GM18526 (cell line): ENCODE results near the gene PPDPF.
A peak's percentile ranks its signal among the peaks of the same experiment; 100 is the strongest.

ENCODE experiments used
- POLR2A ChIP-seq: IDR thresholded peaks from 3 replicates; pipeline ENCODE4 v1.6.1; 2011; ENCODE audit not compliant: insufficient read length; ENCODE audit errors: extremely low read depth

Gene PPDPF

DNA sequence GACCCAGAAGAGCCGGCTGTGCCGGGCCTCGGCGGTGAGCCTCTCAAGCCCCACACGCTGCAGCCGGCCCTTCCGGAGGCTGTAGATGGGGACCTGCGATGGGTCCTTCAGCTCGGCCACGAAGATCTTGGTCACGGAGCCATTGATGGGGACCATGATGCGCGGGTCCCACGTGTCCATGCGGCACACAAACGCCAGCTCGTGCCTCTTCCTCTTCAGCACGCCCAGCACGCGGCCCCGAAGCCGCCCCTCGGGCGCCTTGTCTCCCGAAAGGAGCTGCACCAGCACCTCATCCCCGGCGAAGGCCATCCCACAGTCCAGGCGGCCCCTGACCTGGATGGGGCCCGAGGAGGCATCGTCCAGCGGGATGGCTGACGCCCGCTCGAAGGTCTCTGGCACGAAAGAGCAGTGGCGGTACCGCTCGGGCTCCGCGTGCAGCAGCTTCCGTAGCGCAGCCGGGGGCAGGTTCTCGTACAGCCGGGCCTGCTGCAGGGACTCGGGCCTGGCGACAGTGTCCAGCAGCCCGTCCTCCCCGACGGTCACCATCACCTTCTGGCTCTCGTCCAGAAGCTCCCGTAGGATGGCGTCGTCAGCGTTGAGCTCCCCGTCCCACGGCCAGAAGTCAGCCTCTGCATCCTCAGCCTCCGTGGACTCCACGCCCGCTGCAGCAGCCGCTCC lies 44.6 kb downstream of the PPDPF start:
- no peak for TF ChIP-seq POLR2A

DNA sequence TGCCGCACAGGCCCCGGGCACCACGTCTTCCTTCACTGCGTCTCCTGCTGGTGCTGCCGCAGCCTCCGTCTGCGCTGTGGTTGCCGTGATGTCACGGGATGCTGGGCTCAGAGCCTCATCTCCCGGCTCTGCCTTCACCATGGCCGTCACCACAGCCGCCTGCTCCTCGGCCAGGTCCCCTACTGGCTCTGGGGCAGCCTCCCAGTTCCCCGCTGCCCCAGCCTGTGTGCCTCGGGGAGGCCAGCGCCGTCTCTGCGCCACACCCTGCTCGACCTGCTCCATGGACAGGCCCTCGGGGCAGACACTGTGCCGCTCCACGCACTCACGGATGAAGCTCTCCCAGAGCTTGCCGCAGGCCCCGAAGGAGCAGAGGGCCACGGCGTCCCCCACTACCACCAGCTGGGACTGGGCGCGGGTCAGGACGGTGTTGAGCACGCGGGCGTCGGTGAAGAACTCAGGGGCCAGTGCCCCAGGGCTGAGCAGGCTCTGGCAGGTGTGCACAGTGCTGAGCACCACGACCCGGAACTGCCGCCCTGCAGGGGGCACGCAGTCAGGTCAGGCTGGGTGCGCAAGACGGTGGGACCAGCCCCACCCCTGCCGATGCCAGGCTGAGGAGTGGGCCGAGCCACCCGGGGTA lies 45.3 kb downstream of the PPDPF start:
- TF ChIP-seq POLR2A, result no peak

- TF ChIP-seq POLR2A, result no peak
Observed at GRCh38 chr20:63566395-63567135, 46.0 kb downstream of the PPDPF start.

DNA sequence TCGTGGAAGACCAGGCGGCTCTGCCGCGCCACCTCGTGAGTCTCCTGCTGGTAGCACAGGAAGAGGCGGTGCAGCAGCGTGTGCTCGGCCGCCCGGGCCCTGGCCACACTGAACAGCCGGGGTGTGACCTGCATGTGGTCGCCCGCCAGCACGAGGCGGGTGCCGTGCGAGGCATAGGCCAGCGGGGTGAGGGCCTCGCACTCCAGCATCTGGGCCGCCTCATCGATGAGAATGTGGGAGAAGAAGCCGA lies 46.5 kb downstream of the PPDPF start:
- TF ChIP-seq POLR2A, result no peak

DNA sequence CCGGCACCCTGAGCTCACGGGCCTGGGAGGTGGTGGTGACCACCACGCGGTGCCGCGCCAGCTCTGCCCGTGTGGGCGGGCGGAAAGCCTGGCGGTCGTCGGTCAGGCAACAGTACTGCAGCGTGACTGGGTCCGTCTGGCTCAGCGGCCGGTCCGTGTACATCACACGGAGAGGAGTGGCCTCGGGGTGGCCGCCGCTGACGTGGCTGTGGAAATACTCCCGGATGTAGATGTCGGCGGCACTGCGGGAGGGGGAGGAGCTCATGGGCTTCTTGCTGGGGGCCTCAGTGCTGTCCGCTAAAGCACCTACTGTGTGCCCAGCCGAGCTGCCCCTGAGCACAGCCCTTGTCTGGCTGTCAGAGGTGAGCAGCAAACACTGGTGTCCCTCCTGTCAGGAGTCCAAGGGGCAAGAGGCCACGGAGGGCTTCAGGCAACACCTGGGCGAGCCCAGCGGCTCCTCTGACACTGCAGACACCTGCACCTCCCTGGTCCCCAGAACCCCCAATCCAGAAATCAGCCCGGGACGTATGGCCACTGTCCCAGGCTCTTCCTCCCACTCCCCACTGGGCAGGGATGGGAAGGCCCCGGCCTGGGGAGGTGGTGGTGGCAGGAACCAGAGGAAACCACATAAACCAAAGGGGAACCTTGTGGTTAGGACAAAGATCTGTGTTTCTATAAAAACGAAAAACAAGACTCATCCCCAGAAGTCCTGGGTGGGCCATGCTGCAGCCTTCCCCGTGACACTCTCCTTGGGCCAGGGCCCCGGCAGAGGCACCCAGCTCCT lies 47.0 kb downstream of the PPDPF start:
- no peak for TF ChIP-seq POLR2A

- TF ChIP-seq POLR2A, result peak; percentile 14
Observed at GRCh38 chr20:63568170-63568981, 47.8 kb downstream of the PPDPF start.

- TF ChIP-seq POLR2A, result no peak
Observed at GRCh38 chr20:63568986-63569949, 48.7 kb downstream of the PPDPF start.

GRCh38 chr20:63570281-63571086 lies 49.9 kb downstream of the PPDPF start:
- TF ChIP-seq POLR2A, result no peak
